HepG2 (cell line): ENCODE results near the gene ZFP36. TPM values are rescaled to one million over a fixed set of nuclear protein-coding genes. Genes with fewer than 3 reads are reported as not detected.
A peak's percentile ranks its signal among the peaks of the same experiment; 100 is the strongest.

Experiments used
- ATM ChIP-seq: fragments of 450-650 bp; IDR thresholded peaks from 2 replicates; pipeline ENCODE4 v1.7.1; 2017; ENCODE audit warnings: mild to moderate bottlenecking, borderline replicate concordance
- DNMT3B ChIP-seq: conservative IDR thresholded peaks from 2 replicates; pipeline ENCODE4 v1.6.1; 2016; ENCODE audit warnings: missing biosample characterization, control low read depth
- ESRRA ChIP-seq: sonication (generic); formaldehyde crosslinking; IDR thresholded peaks from 2 replicates; pipeline ENCODE4 v1.5.1; 2020; ENCODE audit warnings: mild to moderate bottlenecking, low read depth, missing genetic modification reagents
- FOXA1 ChIP-seq, 2 experiments: fragments of 450-650 bp in 1 of 2; sonication (generic) in 1 of 2; formaldehyde crosslinking in 1 of 2; IDR thresholded peaks; 2 replicates each; pipeline versions ENCODE4 v1.4.0 to v1.6.1; 2016 to 2020; ENCODE audit warnings: missing genetic modification reagents in 1 of 2
- GMEB2 ChIP-seq: IDR thresholded peaks from 2 replicates; pipeline ENCODE4 v1.6.1; 2016; ENCODE audit warnings: missing biosample characterization, missing genetic modification reagents, low read depth
- GTF3A ChIP-seq: sonication (generic); formaldehyde crosslinking; conservative IDR thresholded peaks from 2 replicates; pipeline ENCODE4 v1.4.0; 2020; ENCODE audit warnings: mild to moderate bottlenecking, missing genetic modification reagents
- JARID2 ChIP-seq: sonication (generic); formaldehyde crosslinking; IDR thresholded peaks from 2 replicates; pipeline ENCODE4 v1.8.1; 2023; ENCODE audit warnings: missing genetic modification reagents, inconsistent platforms; ENCODE audit not compliant: insufficient replicate concordance
- KAT8 ChIP-seq: IDR thresholded peaks from 2 replicates; pipeline ENCODE4 v1.6.1; 2016; ENCODE audit warnings: missing genetic modification reagents, missing compliant biosample characterization
- MAFF ChIP-seq: IDR thresholded peaks from 2 replicates; pipeline ENCODE4 v1.6.1; 2011; ENCODE audit warnings: low read depth, low read length, improper control_type of control experiment
- MATR3 ChIP-seq: sonication (generic); formaldehyde crosslinking; IDR thresholded peaks from 2 replicates; pipeline ENCODE4 v1.4.0; 2020; ENCODE audit warnings: missing genetic modification reagents
- MEIS1 ChIP-seq: sonication (generic); formaldehyde crosslinking; IDR thresholded peaks from 2 replicates; pipeline ENCODE4 v1.9.0; 2021; ENCODE audit warnings: mild to moderate bottlenecking, missing genetic modification reagents, moderate library complexity, borderline replicate concordance
- RXRB ChIP-seq: IDR thresholded peaks from 2 replicates; pipeline ENCODE4 v1.6.1; 2016; ENCODE audit warnings: borderline replicate concordance, missing genetic modification reagents, missing compliant biosample characterization
- SATB2 ChIP-seq: sonication (generic); formaldehyde crosslinking; IDR thresholded peaks from 2 replicates; pipeline ENCODE4 v1.5.0; 2020; ENCODE audit warnings: missing genetic modification reagents
- TAF15 ChIP-seq: fragments of 200-400 bp; formaldehyde crosslinking; IDR thresholded peaks from one replicate; pipeline ENCODE4 v1.6.1; 2018; ENCODE audit warnings: mild to moderate bottlenecking, low read depth, low read length; ENCODE audit not compliant: poor library complexity, severe bottlenecking
- TCF7L2 ChIP-seq: IDR thresholded peaks from 2 replicates; pipeline ENCODE4 v1.6.1; 2011; ENCODE audit warnings: mild to moderate bottlenecking, low read depth, low read length, moderate library complexity
- TP53 ChIP-seq: sonication (generic); formaldehyde crosslinking; conservative IDR thresholded peaks from 2 replicates; pipeline ENCODE4 v1.4.0; 2020; ENCODE audit warnings: missing genetic modification reagents
- TRIM24 ChIP-seq: sonication (generic); formaldehyde crosslinking; IDR thresholded peaks from 2 replicates; pipeline ENCODE4 v1.8.0; 2022; ENCODE audit warnings: mild to moderate bottlenecking, missing genetic modification reagents
- ZFP1 ChIP-seq: IDR thresholded peaks from 2 replicates; pipeline ENCODE4 v1.6.1; 2016
- ZFP36L1 ChIP-seq: sonication (generic); formaldehyde crosslinking; IDR thresholded peaks from 2 replicates; pipeline ENCODE4 v1.8.0; 2022; ENCODE audit warnings: mild to moderate bottlenecking, missing genetic modification reagents, moderate library complexity
- ZHX1 ChIP-seq: sonication (generic); formaldehyde crosslinking; IDR thresholded peaks from 2 replicates; pipeline ENCODE4 v1.8.1; 2022; ENCODE audit warnings: low read depth, mild to moderate bottlenecking, missing genetic modification reagents
- ZNF230 ChIP-seq: sonication (generic); formaldehyde crosslinking; IDR thresholded peaks from 2 replicates; pipeline ENCODE4 v1.4.0; 2020; ENCODE audit warnings: mild to moderate bottlenecking, missing genetic modification reagents
- ZNF234 ChIP-seq: sonication (generic); formaldehyde crosslinking; conservative IDR thresholded peaks from 2 replicates; pipeline ENCODE4 v1.5.1; 2020; ENCODE audit warnings: mild to moderate bottlenecking, missing genetic modification reagents
- ZNF253 ChIP-seq: sonication (generic); formaldehyde crosslinking; IDR thresholded peaks from 2 replicates; pipeline ENCODE4 v1.8.0; 2022; ENCODE audit warnings: mild to moderate bottlenecking, missing genetic modification reagents, borderline replicate concordance
- ZNF562 ChIP-seq: sonication (generic); formaldehyde crosslinking; IDR thresholded peaks from 2 replicates; pipeline ENCODE4 v1.8.0; 2022; ENCODE audit warnings: missing genetic modification reagents, borderline replicate concordance
- ZNF580 ChIP-seq: IDR thresholded peaks from 2 replicates; pipeline ENCODE4 v1.6.1; 2016; ENCODE audit warnings: low read depth, borderline replicate concordance
- ZNF776 ChIP-seq: sonication (generic); formaldehyde crosslinking; IDR thresholded peaks from 2 replicates; pipeline ENCODE4 v1.4.0; 2020; ENCODE audit warnings: mild to moderate bottlenecking, missing genetic modification reagents
- ZNF788 ChIP-seq: sonication (generic); formaldehyde crosslinking; IDR thresholded peaks from 2 replicates; pipeline ENCODE4 v1.5.0; 2020; ENCODE audit warnings: mild to moderate bottlenecking, missing genetic modification reagents, borderline replicate concordance
- polyA plus RNA-seq, 8 experiments: library from polyadenylated mRNA; depleted of rRNA in 3 of 8; stranded (reverse) in 7 of 8; unstranded in 1 of 8; fragments of >200 nt; fragmentation: Illumina TruSeq in 4 of 8; extraction: Trizol in 4 of 8; gene quantifications; 2 replicates each; pipeline versions ENCODE4 v1.2.1 to v1.2.3, GENCODE V29; 2011 to 2016; ENCODE audit warnings: low read depth in 4 of 8, missing spikeins in 1 of 8, mixed read lengths in 1 of 8; ENCODE audit not compliant: insufficient read depth in 1 of 8
- total RNA-seq, 5 experiments: library from RNA; depleted of rRNA; stranded (reverse); fragments of >200 nt; fragmentation: Illumina TruSeq; extraction: Trizol; gene quantifications; 2 replicates each; pipeline ENCODE4 v1.2.3, GENCODE V29; 2016; ENCODE audit warnings: low read depth in 1 of 5

ZFP36 gene
- total and polyA plus RNA-seq, 2 of the 13 experiments (the other 11 are each of a cell fraction or from before 2014, with no cell fraction given): 1.4 to 1.7 TPM

GRCh38 chr19:39406656-39407409 lies at the start of gene ZFP36 (continued):
- no peak for TF ChIP-seq FOXA1 (IDR thresholded peaks at IDR 0.05)
- TF ChIP-seq FOXA1 (CRISPR knock-in tag; IDR thresholded peaks at IDR 0.05): no peak
- TF ChIP-seq TP53 (CRISPR knock-in tag): 0 out of 2 replicates have a peak, but pooled peaks have one; percentile 18
- TF ChIP-seq ATM: no peak
- TF ChIP-seq MAFF: no peak
- no peak for TF ChIP-seq ZNF230 (CRISPR knock-in tag)
- TF ChIP-seq GMEB2: no peak
- TF ChIP-seq ZNF253 (CRISPR knock-in tag): no peak
- TF ChIP-seq ZFP1 (CRISPR knock-in tag): no peak
- TF ChIP-seq MATR3 (CRISPR knock-in tag): no peak
- no peak for TF ChIP-seq ZNF562 (CRISPR knock-in tag)
- TF ChIP-seq KAT8 (CRISPR knock-in tag): no peak; the same call in 1 of the 2 replicates
- TF ChIP-seq JARID2 (CRISPR knock-in tag): no peak
- TF ChIP-seq RXRB (CRISPR knock-in tag): no peak
- TF ChIP-seq ZNF788 (CRISPR knock-in tag): peak; percentile 61
- peak; percentile 42 for TF ChIP-seq TAF15
- TF ChIP-seq MEIS1 (CRISPR knock-in tag): no peak
- no peak; the same call in 1 of the 2 replicates for TF ChIP-seq ZFP36L1
- TF ChIP-seq GTF3A (CRISPR knock-in tag): no peak
- no peak for TF ChIP-seq TRIM24 (CRISPR knock-in tag)
- no peak for TF ChIP-seq ZNF776 (CRISPR knock-in tag)
- no peak for TF ChIP-seq ZHX1 (CRISPR knock-in tag)
- no peak for TF ChIP-seq ZNF580 (CRISPR knock-in tag)
- TF ChIP-seq TCF7L2: no peak
- TF ChIP-seq DNMT3B (CRISPR knock-in tag): no peak
- TF ChIP-seq ZNF234 (CRISPR knock-in tag): no peak
- no peak for TF ChIP-seq SATB2 (CRISPR knock-in tag)
- TF ChIP-seq ESRRA (CRISPR knock-in tag): 0 out of 2 replicates have a peak, but pooled peaks have one; percentile 13
